HAP-1 (cell line): Measurements from ENCODE around the gene AGBL5.

Experiments
- DNase-seq, 2 experiments: peaks; one replicate each; pipeline ENCODE4 v3.0.0-alpha.2; 2016 to 2020; ENCODE audit warnings: low spot score in 2 of 2
- H3K27me3 ChIP-seq: fragments of 250-450 bp; sonication (Bioruptor Pico); 2 replicates; pipeline ENCODE4 v1.5.1; 2020; ENCODE audit warnings: low read depth, mild to moderate bottlenecking, moderate library complexity
- H3K36me3 ChIP-seq: fragments of 250-450 bp; sonication (Bioruptor Pico); replicated peaks from 2 replicates; pipeline ENCODE4 v1.5.1; 2020; ENCODE audit warnings: mild to moderate bottlenecking
- H3K4me1 ChIP-seq: fragments of 250-450 bp; sonication (Bioruptor Pico); 2 replicates; pipeline ENCODE4 v1.5.1; 2020; ENCODE audit warnings: mild to moderate bottlenecking
- H3K4me3 ChIP-seq: fragments of 250-450 bp; sonication (Bioruptor Pico); 2 replicates; pipeline ENCODE4 v1.5.1; 2020; ENCODE audit warnings: mild to moderate bottlenecking, moderate library complexity
- H3K9me3 ChIP-seq: fragments of 250-450 bp; sonication (Bioruptor Pico); 2 replicates; pipeline ENCODE4 v1.5.1; 2020; ENCODE audit warnings: mild to moderate bottlenecking, moderate library complexity
- in situ Hi-C: fragments of 300-500 bp; cut with MboI; formaldehyde crosslinking; loops from 3 replicates; pipeline ENCODE4 v1.14.3; 2020; ENCODE audit warnings: low sequenced_read_pairs, inconsistent platforms, mixed read lengths

Gene AGBL5

GRCh38 chr2:27032495-27033252 is 18.8 kb upstream of the AGBL5 start, which contains the start of gene TMEM214:
Gene TMEM214 (plus strand): TSS chr2:27032965. CDS start chr2:27033016, 51 bp downstream.
- peak; percentile 80 to 92 for DNase-seq
- Histone ChIP-seq H3K4me3 (peak within 1 kb of the TSS; percentile 81), H3K27me3 (no peaks in the 10 kb centered on the region), H3K9me3 (no peaks in the 10 kb centered on the region), H3K36me3 (peaks cover 38% of the 10 kb centered on the region), H3K4me1 (no peaks in the 10 kb centered on the region; the same call in 1 of the 2 replicates)
- in situ Hi-C loops, result no loop called here

- H3K27me3 ChIP-seq, result no peaks in the 10 kb centered on the region
- no peak for DNase-seq
- no peaks in the 10 kb centered on the region; the same call in 1 of the 2 replicates for H3K4me1 ChIP-seq
Observed at GRCh38 chr2:27033253-27033852, 18.1 kb upstream of the AGBL5 start.

GRCh38 chr2:27038012-27038411 is 13.5 kb upstream of the AGBL5 start:
- Histone ChIP-seq H3K4me1 (no peaks in the 10 kb centered on the region; the same call in 1 of the 2 replicates), H3K27me3 (no peaks in the 10 kb centered on the region), H3K9me3 (no peaks in the 10 kb centered on the region), H3K4me3 (no peak overlapping the region), H3K36me3 (peaks cover 66% of the 10 kb centered on the region)
- in situ Hi-C loops, result no loop called here
- no peak for DNase-seq

More at GRCh38 chr2:27033253-27033852, 18.1 kb upstream of the AGBL5 start:
- Histone ChIP-seq H3K36me3 (peaks cover 45% of the 10 kb centered on the region), H3K9me3 (no peaks in the 10 kb centered on the region), H3K4me3 (peak overlapping the region; percentile 81)
- in situ Hi-C loops, result no loop called here

GRCh38 chr2:27038631-27039339 is 12.7 kb upstream of the AGBL5 start:
- Histone ChIP-seq H3K9me3 (peaks cover under 1% of the 10 kb centered on the region; the same call in 1 of the 2 replicates), H3K4me1 (no peaks in the 10 kb centered on the region; the same call in 1 of the 2 replicates), H3K4me3 (no peak overlapping the region), H3K36me3 (peaks cover 64% of the 10 kb centered on the region), H3K27me3 (no peaks in the 10 kb centered on the region)
- in situ Hi-C loops, result no loop called here
- no peak for DNase-seq

GRCh38 chr2:27039426-27039825 is 12.0 kb upstream of the AGBL5 start:
- Histone ChIP-seq H3K27me3 (no peaks in the 10 kb centered on the region), H3K36me3 (peaks cover 64% of the 10 kb centered on the region), H3K4me1 (no peaks in the 10 kb centered on the region), H3K4me3 (no peak overlapping the region), H3K9me3 (peaks cover 2% of the 10 kb centered on the region; the same call in 1 of the 2 replicates)
- no peak for DNase-seq
- in situ Hi-C loops, result no loop called here

GRCh38 chr2:27039871-27040270 is 11.6 kb upstream of the AGBL5 start:
- Histone ChIP-seq H3K36me3 (peaks cover 61% of the 10 kb centered on the region), H3K4me1 (no peaks in the 10 kb centered on the region), H3K27me3 (no peaks in the 10 kb centered on the region), H3K9me3 (peaks cover 2% of the 10 kb centered on the region; the same call in 1 of the 2 replicates), H3K4me3 (no peak overlapping the region)
- DNase-seq, result no peak
- in situ Hi-C loops, result no loop called here

GRCh38 chr2:27040282-27040681 is 11.2 kb upstream of the AGBL5 start:
- in situ Hi-C loops, result no loop called here
- DNase-seq, result no peak
- H3K36me3 ChIP-seq, result peaks cover 57% of the 10 kb centered on the region

GRCh38 chr2:27041752-27042151 is 9.7 kb upstream of the AGBL5 start:
- Histone ChIP-seq H3K4me3 (no peak overlapping the region), H3K27me3 (no peaks in the 10 kb centered on the region), H3K4me1 (peaks cover 12% of the 10 kb centered on the region), H3K9me3 (peaks cover 2% of the 10 kb centered on the region; the same call in 1 of the 2 replicates), H3K36me3 (peaks cover 42% of the 10 kb centered on the region)
- in situ Hi-C loops, result no loop called here
- no peak for DNase-seq

More at GRCh38 chr2:27040282-27040681, 11.2 kb upstream of the AGBL5 start:
- Histone ChIP-seq H3K4me3 (no peak overlapping the region), H3K4me1 (peaks cover 3% of the 10 kb centered on the region), H3K27me3 (no peaks in the 10 kb centered on the region), H3K9me3 (peaks cover 2% of the 10 kb centered on the region; the same call in 1 of the 2 replicates)

GRCh38 chr2:27042159-27042661 is 9.3 kb upstream of the AGBL5 start:
- in situ Hi-C loops, result no loop called here
- DNase-seq, result no peak
- Histone ChIP-seq H3K36me3 (peaks cover 37% of the 10 kb centered on the region), H3K9me3 (peaks cover 2% of the 10 kb centered on the region; the same call in 1 of the 2 replicates), H3K4me3 (no peak overlapping the region), H3K4me1 (peaks cover 12% of the 10 kb centered on the region), H3K27me3 (no peaks in the 10 kb centered on the region)

GRCh38 chr2:27042985-27043634 is 8.4 kb upstream of the AGBL5 start:
- in situ Hi-C loops, result no loop called here
- peaks cover 28% of the 10 kb centered on the region for H3K36me3 ChIP-seq
- peaks cover 12% of the 10 kb centered on the region for H3K4me1 ChIP-seq
- no peak for DNase-seq
- H3K4me3 ChIP-seq, result no peak overlapping the region
- no peaks in the 10 kb centered on the region for H3K27me3 ChIP-seq
- H3K9me3 ChIP-seq, result peaks cover 2% of the 10 kb centered on the region; the same call in 1 of the 2 replicates

- peaks cover 3% of the 10 kb centered on the region for H3K36me3 ChIP-seq
- peaks cover 4% of the 10 kb centered on the region; the same call in 1 of the 2 replicates for H3K9me3 ChIP-seq
- peaks cover 19% of the 10 kb centered on the region for H3K4me1 ChIP-seq
- in situ Hi-C loops, result no loop called here
- H3K27me3 ChIP-seq, result no peaks in the 10 kb centered on the region
- DNase-seq, result peak; percentile 4 to 64
- H3K4me3 ChIP-seq, result peak overlapping the region; percentile 53
Observed at GRCh38 chr2:27049422-27050280, 1.8 kb upstream of the AGBL5 start.

- Histone ChIP-seq H3K4me3 (peak overlapping the region; percentile 53), H3K27me3 (no peaks in the 10 kb centered on the region), H3K4me1 (peaks cover 14% of the 10 kb centered on the region), H3K9me3 (peaks cover 4% of the 10 kb centered on the region; the same call in 1 of the 2 replicates), H3K36me3 (peaks cover 11% of the 10 kb centered on the region)
- peak; percentile 91 to 96 for DNase-seq
- in situ Hi-C loops, result no loop called here
Observed at GRCh38 chr2:27050281-27050995, 1.0 kb upstream of the AGBL5 start.
